CD14-positive monocyte (primary cell): ENCODE data around the gene RARB. TPM values are rescaled to one million over a fixed set of nuclear protein-coding genes. Genes with fewer than 3 reads are reported as not detected.

ENCODE experiments used
- DNase-seq, 3 donors: peaks; one replicate each; pipeline ENCODE4 v3.0.0-alpha.2; 2011 to 2022
- H2AFZ ChIP-seq: 2 replicates; pipeline ENCODE4 v1.6.0; 2012; ENCODE audit warnings: mild to moderate bottlenecking, low read depth, low read length, inconsistent platforms; ENCODE audit not compliant: insufficient read depth, poor library complexity, severe bottlenecking
- H3K27ac ChIP-seq, 2 donors: 1 replicate in 1 of 2; 2 replicates in 1 of 2; pipeline ENCODE4 v1.5.1; 2012 to 2013; ENCODE audit warnings: low read length in 2 of 2, control low read depth in 1 of 2, inconsistent platforms in 1 of 2, low read depth in 1 of 2, mild to moderate bottlenecking in 1 of 2
- H3K27me3 ChIP-seq, 2 donors: one replicate each; pipeline versions ENCODE4 v1.6.0 to v1.6.1; 2011 to 2013; ENCODE audit warnings: low read length in 2 of 2; ENCODE audit not compliant: control insufficient read depth in 2 of 2, insufficient read depth in 2 of 2
- H3K36me3 ChIP-seq, 2 donors: replicated peaks in 1 of 2; 1 replicate in 1 of 2; 2 replicates in 1 of 2; pipeline versions ENCODE4 v1.5.1 to v1.6.1; 2012 to 2013; ENCODE audit warnings: low read length in 2 of 2, control low read depth in 1 of 2, inconsistent platforms in 1 of 2, mild to moderate bottlenecking in 1 of 2; ENCODE audit not compliant: insufficient read depth in 2 of 2, control insufficient read depth in 1 of 2
- H3K4me1 ChIP-seq, 2 donors: 1 replicate in 1 of 2; 2 replicates in 1 of 2; pipeline versions ENCODE4 v1.5.1 to v1.6.1; 2012 to 2013; ENCODE audit warnings: low read length in 2 of 2, control low read depth in 1 of 2, inconsistent platforms in 1 of 2, mild to moderate bottlenecking in 1 of 2, moderate library complexity in 1 of 2; ENCODE audit not compliant: insufficient read depth in 2 of 2, control insufficient read depth in 1 of 2
- H3K4me2 ChIP-seq: replicated peaks from 2 replicates; pipeline ENCODE3; 2012; ENCODE audit warnings: low read length, moderate library complexity, mild to moderate bottlenecking; ENCODE audit not compliant: poor library complexity, severe bottlenecking; ENCODE audit errors: extremely low read depth
- H3K4me3 ChIP-seq, 3 experiments: fragments of 200-600 bp in 1 of 3; sonication (generic) in 1 of 3; replicated peaks in 1 of 3; 1 replicate in 2 of 3; 2 replicates in 1 of 3; pipeline ENCODE4 v1.5.1; 2011 to 2013; ENCODE audit warnings: low read length in 3 of 3, mild to moderate bottlenecking in 3 of 3, control low read depth in 2 of 3, low read depth in 2 of 3, inconsistent platforms in 1 of 3, moderate library complexity in 1 of 3
- H3K79me2 ChIP-seq: 2 replicates; pipeline ENCODE4 v1.6.0; 2012; ENCODE audit warnings: mild to moderate bottlenecking, control low read depth, inconsistent platforms, low read length, moderate library complexity; ENCODE audit not compliant: insufficient read depth
- H3K9ac ChIP-seq: 2 replicates; pipeline ENCODE4 v1.6.0; 2017; ENCODE audit warnings: low read length, mild to moderate bottlenecking; ENCODE audit not compliant: insufficient read depth, poor library complexity, severe bottlenecking
- H3K9me3 ChIP-seq, 2 donors: replicated peaks in 1 of 2; 1 replicate in 1 of 2; 2 replicates in 1 of 2; pipeline versions ENCODE4 v1.5.1 to v1.6.1; 2012 to 2013; ENCODE audit warnings: low read length in 2 of 2, control low read depth in 1 of 2; ENCODE audit not compliant: control insufficient read depth in 1 of 2, insufficient read depth in 1 of 2
- H4K20me1 ChIP-seq: 2 replicates; pipeline ENCODE4 v1.6.0; 2012; ENCODE audit warnings: mild to moderate bottlenecking, low read length, control low read depth, moderate library complexity; ENCODE audit not compliant: insufficient read depth
- H3K27ac Mint-ChIP-seq, 7 donors: one replicate each; pipeline ENCODE4 v1.8.0; 2020; ENCODE audit warnings: mild to moderate bottlenecking in 7 of 7, mixed read lengths in 7 of 7, moderate library complexity in 6 of 7, inconsistent platforms in 2 of 7
- H3K27me3 Mint-ChIP-seq, 3 donors: one replicate each; pipeline ENCODE4 v1.8.0; 2021 to 2022; ENCODE audit warnings: low read depth in 3 of 3, mild to moderate bottlenecking in 3 of 3, mixed read lengths in 3 of 3, moderate library complexity in 3 of 3, inconsistent platforms in 1 of 3
- H3K36me3 Mint-ChIP-seq, 2 donors: one replicate each; pipeline ENCODE4 v1.8.0; 2020; ENCODE audit warnings: mixed read lengths in 2 of 2, inconsistent platforms in 1 of 2, mild to moderate bottlenecking in 1 of 2
- H3K4me1 Mint-ChIP-seq: one replicate; pipeline ENCODE4 v1.8.0; 2020; ENCODE audit warnings: mild to moderate bottlenecking, mixed read lengths
- H3K4me3 Mint-ChIP-seq, 2 donors: one replicate each; pipeline ENCODE4 v1.8.0; 2020; ENCODE audit warnings: mild to moderate bottlenecking in 2 of 2, mixed read lengths in 2 of 2, moderate library complexity in 1 of 2
- H3K9me3 Mint-ChIP-seq, 7 donors: one replicate each; pipeline ENCODE4 v1.8.0; 2020 to 2022; ENCODE audit warnings: mixed read lengths in 7 of 7, mild to moderate bottlenecking in 6 of 7, moderate library complexity in 6 of 7, inconsistent platforms in 2 of 7
- WGBS: methylation state at CpG from one replicate; pipeline ENCODE4 v1.1.5; 2013; ENCODE audit warnings: missing lambda C conversion rate; ENCODE audit not compliant: insufficient coverage; 5-methylcytosine and 5-hydroxymethylcytosine counted together
- intact Hi-C, 2 donors: fragments of 100-400 bp; cut with micrococcal nuclease; formaldehyde crosslinking; loops; one replicate each; pipeline versions ENCODE4 v1.15.0 to v1.15.1; 2023
- polyA plus RNA-seq, 3 donors: library from polyadenylated mRNA; depleted of rRNA in 1 of 3; unstranded in 2 of 3; stranded (reverse) in 1 of 3; fragments of 300-500 nt in 2 of 3; fragments of >200 nt in 1 of 3; fragmentation: Illumina TruSeq in 2 of 3; gene quantifications; 1 replicate in 2 of 3; 2 replicates in 1 of 3; pipeline ENCODE4 v1.2.3, GENCODE V29; 2012 to 2021
- TF ChIP-seq, protein P1 (sequence below): fragments of 200-600 bp; IDR thresholded peaks from one replicate; pipeline ENCODE4 v1.8.0; 2022; ENCODE audit warnings: antibody characterized with exemption, mild to moderate bottlenecking

RARB gene
- polyA plus RNA-seq, 3 donors: not detected

DNA sequence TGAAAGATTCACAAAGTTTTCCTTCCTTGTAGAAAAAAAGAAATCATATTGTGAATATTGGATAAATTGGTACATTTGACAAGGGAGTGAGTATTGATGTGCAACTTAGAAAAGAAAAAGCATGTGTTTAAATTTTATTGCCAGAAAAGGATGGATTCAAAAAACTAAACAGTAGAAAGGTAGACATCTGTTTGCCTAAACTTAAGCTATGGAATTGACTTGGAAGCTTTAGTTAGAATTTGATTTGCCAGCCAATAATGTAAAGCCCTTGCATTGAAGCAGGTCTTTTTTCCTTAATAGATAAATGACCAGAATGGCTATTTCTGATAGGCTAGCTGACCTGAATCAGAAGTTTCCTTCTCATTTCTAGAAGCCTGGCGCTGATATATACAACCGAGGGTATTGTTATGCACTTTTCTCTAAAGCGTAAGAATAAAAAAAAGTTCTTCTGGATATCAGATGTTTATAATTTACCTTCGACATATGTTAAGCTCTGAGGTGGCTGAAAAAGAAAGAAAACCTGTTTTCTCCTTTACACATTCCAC is 4.2 kb downstream of the RARB start:
- TF ChIP-seq, protein P1, sequence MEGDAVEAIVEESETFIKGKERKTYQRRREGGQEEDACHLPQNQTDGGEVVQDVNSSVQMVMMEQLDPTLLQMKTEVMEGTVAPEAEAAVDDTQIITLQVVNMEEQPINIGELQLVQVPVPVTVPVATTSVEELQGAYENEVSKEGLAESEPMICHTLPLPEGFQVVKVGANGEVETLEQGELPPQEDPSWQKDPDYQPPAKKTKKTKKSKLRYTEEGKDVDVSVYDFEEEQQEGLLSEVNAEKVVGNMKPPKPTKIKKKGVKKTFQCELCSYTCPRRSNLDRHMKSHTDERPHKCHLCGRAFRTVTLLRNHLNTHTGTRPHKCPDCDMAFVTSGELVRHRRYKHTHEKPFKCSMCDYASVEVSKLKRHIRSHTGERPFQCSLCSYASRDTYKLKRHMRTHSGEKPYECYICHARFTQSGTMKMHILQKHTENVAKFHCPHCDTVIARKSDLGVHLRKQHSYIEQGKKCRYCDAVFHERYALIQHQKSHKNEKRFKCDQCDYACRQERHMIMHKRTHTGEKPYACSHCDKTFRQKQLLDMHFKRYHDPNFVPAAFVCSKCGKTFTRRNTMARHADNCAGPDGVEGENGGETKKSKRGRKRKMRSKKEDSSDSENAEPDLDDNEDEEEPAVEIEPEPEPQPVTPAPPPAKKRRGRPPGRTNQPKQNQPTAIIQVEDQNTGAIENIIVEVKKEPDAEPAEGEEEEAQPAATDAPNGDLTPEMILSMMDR: no peak
- Histone ChIP-seq H3K36me3 (no peaks in the 10 kb centered on the region), H3K9ac (no peak overlapping the region), H3K9me3 (peaks cover 0 to 5% of the 10 kb centered on the region in 2 donors), H3K4me3 (no peak overlapping the region), H4K20me1 (no peaks in the 10 kb centered on the region), H3K79me2 (no peaks in the 10 kb centered on the region), H3K4me2 (no peak overlapping the region), H2AFZ (no peak overlapping the region), H3K27ac (no peak overlapping the region), H3K4me1 (peaks cover 0 to 2% of the 10 kb centered on the region in 2 donors), H3K27me3 (peaks cover 45 to 50% of the 10 kb centered on the region in 2 donors)
- Mint-ChIP-seq H3K36me3 (peaks cover 0 to 3% of the 10 kb centered on the region in 2 donors), H3K4me3 (peak overlapping the region in 1 of 2 donors; percentile 26), H3K27ac (no peak overlapping the region), H3K27me3 (peaks cover 46 to 55% (median 46%) of the 10 kb centered on the region in 3 donors), H3K9me3 (peaks cover 0 to 9% (median 2%) of the 10 kb centered on the region in 7 donors), H3K4me1 (peaks cover 12% of the 10 kb centered on the region)
- intact Hi-C loops: no loop called here
- no peak for DNase-seq
- WGBS: no CpG with 5 or more reads among the region's 4 CpGs

DNA sequence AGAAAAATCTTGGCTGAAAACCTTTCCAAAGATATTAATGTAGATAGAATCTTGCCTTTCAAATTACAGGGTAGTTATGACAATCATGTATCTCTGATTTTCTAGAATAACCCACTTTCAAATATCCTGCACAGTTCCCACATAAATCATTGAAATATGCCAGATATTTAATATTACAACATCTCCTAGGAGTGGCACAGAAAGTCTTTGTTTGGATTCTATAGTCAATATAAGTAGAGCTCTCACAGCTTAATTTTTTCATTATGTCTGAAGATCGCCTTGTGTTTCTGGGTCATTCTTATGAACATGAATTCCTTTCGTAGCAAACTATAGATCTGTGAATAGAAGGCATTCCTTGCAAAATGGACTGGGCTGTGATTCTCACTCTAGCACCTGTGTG is 5.0 kb downstream of the RARB start:
- H3K79me2 ChIP-seq: no peaks in the 10 kb centered on the region
- no CpG with 5 or more reads among the region's 2 CpGs for WGBS

More for the DNA sequence above, 5.0 kb downstream of the RARB start:
- H3K4me3 Mint-ChIP-seq: peak overlapping the region in 1 of 2 donors; percentile 43
- H3K36me3 Mint-ChIP-seq: peaks cover 0 to 1% of the 10 kb centered on the region in 2 donors
- no peaks in the 10 kb centered on the region for H4K20me1 ChIP-seq
- H3K4me3 ChIP-seq: no peak overlapping the region
- no peaks in the 10 kb centered on the region for H3K36me3 ChIP-seq
- peaks cover 38 to 41% of the 10 kb centered on the region in 2 donors for H3K27me3 ChIP-seq
- H3K27ac ChIP-seq: no peak overlapping the region
- no peak overlapping the region for H2AFZ ChIP-seq
- H3K9ac ChIP-seq: no peak overlapping the region
- TF ChIP-seq, protein P1: no peak
- no peak overlapping the region for H3K27ac Mint-ChIP-seq
- peaks cover 0 to 2% of the 10 kb centered on the region in 2 donors for H3K4me1 ChIP-seq
- no peak for DNase-seq
- peaks cover 0 to 6% (median 1%) of the 10 kb centered on the region in 7 donors for H3K9me3 Mint-ChIP-seq
- H3K4me1 Mint-ChIP-seq: peaks cover 4% of the 10 kb centered on the region
- no peak overlapping the region for H3K4me2 ChIP-seq
- peaks cover 37 to 50% (median 37%) of the 10 kb centered on the region in 3 donors for H3K27me3 Mint-ChIP-seq
- intact Hi-C loops: no loop called here
- H3K9me3 ChIP-seq: no peaks in the 10 kb centered on the region
